ENCODE results near the gene RETN.

- TF ChIP-seq EZH2 (optimal IDR thresholded peaks at IDR 0.05; ENCODE audit: low read depth, low read length) (no peak), CTCF (IDR thresholded peaks at IDR 0.05; ENCODE audit: low read length) (no peak)
These were observed 24.3 kb upstream of the RETN start for GRCh38 chr19:7644550-7644877.

Data from MM.1S (cell line).